D721Med (cell line): Measurements from ENCODE around the gene EMD.

Source experiments
- DNase-seq: peaks from one replicate; pipeline ENCODE4 v3.0.0; 2011; ENCODE audit warnings: low spot score; ENCODE audit not compliant: insufficient read length
- FAIRE-seq: peaks from 2 replicates; lab custom pipeline; 2011; peaks lifted over from hg19 to GRCh38; lab: Jason Lieb, UNC
- TF ChIP-seq, protein P1 (sequence below): IDR thresholded peaks from 2 replicates; pipeline ENCODE4 v1.5.1; 2012; ENCODE audit warnings: mild to moderate bottlenecking, control low read depth; ENCODE audit not compliant: insufficient read depth; ENCODE audit errors: missing control alignments

Gene EMD

DNA sequence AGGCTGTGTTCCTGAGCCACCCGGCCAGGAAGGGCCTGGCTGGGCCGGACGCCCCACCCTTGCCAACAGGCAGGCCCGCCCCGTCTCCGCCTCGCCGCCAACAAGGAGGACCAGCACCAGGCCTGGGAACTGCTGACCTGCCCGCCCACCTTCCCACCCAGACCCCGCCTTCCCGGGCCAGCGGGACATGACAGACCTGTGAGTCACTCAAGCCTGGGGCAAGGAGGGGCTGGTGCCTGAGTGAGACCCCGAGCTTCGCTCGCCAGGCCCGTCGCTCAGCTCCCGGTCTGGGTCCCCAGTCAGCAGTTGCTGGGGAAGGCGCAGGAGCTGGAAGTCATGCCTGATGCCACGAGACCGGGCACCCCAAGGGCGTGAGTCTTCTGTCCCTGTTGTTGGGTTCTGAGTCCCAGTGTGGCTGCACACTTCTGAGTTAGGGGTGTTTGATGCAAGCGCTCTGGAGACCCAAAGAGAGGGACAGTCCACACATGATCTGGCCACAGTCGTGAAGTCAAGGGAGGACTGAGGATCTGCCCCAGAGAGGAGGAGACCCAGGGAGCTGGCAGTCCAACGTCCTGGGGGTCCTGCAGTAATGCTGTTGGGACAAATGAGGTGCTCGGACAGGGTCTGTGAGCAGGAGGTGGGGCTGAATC lies 30.3 kb downstream of the EMD start, which contains the start of gene DNASE1L1:
TSS of gene DNASE1L1 (minus strand) at position 33 of the 650 bp plus-strand sequence. CDS start 3,686 bp downstream, outside the sequence.
- TF ChIP-seq, protein P1, sequence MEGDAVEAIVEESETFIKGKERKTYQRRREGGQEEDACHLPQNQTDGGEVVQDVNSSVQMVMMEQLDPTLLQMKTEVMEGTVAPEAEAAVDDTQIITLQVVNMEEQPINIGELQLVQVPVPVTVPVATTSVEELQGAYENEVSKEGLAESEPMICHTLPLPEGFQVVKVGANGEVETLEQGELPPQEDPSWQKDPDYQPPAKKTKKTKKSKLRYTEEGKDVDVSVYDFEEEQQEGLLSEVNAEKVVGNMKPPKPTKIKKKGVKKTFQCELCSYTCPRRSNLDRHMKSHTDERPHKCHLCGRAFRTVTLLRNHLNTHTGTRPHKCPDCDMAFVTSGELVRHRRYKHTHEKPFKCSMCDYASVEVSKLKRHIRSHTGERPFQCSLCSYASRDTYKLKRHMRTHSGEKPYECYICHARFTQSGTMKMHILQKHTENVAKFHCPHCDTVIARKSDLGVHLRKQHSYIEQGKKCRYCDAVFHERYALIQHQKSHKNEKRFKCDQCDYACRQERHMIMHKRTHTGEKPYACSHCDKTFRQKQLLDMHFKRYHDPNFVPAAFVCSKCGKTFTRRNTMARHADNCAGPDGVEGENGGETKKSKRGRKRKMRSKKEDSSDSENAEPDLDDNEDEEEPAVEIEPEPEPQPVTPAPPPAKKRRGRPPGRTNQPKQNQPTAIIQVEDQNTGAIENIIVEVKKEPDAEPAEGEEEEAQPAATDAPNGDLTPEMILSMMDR, result no peak
- DNase-seq, result no peak
- FAIRE-seq, result no peak

DNA sequence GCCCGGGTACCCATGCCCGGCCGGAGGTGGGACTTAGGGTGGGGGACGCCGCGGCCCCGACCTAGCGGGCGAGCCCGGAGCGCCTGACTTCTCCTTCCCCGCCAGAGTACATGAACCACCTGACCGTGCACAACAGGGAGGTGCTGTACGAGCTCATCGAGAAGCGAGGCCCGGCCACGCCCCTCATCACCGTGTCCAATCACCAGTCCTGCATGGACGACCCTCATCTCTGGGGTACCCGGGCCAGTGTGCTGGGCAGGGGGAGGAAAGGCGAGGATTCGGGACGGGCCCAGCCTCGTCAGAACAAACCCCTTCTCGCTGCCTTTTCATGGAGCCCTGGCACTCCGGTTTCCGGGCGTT lies 32.9 kb downstream of the EMD start:
- no peak for FAIRE-seq
- TF ChIP-seq, protein P1, result no peak
- peak; percentile 41 for DNase-seq

DNA sequence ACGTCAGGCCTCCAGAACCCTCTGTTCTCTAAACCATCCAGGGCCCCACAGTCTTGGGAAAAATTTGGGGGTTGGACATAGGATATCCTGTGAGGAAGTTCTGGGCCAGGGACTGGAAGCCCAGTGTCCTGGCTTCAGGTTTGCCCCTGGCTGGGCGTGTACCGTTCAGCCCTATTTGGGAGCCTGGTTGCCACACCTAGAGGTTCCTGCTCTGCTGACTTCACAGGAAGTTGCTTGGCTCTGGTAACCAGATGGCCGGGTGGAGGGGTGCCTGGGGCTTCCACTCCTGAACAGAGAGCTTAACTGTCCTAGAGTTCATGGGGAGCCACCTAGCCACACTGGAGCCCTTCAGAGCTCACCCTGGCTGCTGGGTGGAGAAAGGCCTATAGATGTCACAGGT lies 33.4 kb downstream of the EMD start:
- DNase-seq (no peak), FAIRE-seq (no peak)
- TF ChIP-seq, protein P1, result no peak

DNA sequence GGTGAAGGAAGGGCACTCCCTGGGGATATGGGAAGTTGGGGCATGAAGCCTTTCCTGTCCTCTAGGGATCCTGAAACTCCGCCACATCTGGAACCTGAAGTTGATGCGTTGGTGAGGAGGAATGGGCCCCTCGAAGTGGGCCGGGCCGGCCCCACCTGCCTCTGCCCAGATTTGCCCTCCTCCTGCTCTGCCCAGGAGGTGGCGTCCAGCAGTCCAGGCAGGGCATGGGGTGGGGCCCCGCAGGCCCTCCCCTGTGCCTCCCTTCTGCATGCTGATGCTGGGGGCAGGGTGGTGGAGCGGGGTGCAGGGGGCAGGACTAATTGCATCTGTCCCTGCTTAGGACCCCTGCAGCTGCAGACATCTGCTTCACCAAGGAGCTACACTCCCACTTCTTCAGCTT lies 34.0 kb downstream of the EMD start:
- FAIRE-seq, result no peak
- DNase-seq, result no peak
- TF ChIP-seq, protein P1, result no peak

DNA sequence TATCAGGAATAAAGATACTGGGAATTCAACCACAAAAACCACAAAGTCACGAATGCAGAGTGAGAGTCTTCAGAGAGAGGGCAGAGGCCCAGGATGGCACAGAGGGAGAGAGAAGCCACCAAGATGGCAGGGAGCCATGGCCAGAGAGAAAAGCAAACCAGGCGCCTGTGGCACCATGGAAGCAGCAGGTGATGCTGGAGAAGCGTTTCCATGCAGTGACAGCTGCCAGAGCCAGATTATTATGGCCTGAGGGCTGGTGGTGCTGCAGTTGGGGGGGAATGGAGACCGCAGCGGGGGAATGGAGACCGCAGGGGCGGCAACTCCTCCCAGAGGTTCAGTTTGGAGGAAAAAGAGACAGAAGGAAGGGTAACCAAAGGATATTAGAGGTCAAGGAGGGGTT lies 38.1 kb downstream of the EMD start:
- DNase-seq, result no peak
- FAIRE-seq, result no peak
- TF ChIP-seq, protein P1, result no peak

DNA sequence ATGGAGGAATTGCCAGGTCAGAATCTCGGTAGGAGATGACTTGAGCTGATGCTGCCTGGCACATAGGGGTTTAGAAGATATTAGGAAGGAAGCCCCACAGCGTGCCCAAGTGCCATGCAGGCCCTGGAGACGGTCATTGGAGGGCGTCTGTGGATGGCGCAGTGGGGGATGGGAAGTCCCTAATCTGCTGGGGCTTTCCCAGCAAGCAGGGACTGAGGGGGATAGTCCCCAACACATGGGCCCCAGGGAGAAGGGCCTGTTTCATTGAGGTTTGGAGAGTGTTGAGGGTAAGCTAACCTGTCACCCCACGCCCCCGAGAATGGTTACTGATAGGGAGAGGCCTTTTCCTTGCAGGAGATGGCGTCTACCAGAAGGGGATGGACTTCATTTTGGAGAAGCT lies 40.1 kb downstream of the EMD start:
- TF ChIP-seq, protein P1, result no peak
- DNase-seq, result no peak
- FAIRE-seq, result no peak

DNA sequence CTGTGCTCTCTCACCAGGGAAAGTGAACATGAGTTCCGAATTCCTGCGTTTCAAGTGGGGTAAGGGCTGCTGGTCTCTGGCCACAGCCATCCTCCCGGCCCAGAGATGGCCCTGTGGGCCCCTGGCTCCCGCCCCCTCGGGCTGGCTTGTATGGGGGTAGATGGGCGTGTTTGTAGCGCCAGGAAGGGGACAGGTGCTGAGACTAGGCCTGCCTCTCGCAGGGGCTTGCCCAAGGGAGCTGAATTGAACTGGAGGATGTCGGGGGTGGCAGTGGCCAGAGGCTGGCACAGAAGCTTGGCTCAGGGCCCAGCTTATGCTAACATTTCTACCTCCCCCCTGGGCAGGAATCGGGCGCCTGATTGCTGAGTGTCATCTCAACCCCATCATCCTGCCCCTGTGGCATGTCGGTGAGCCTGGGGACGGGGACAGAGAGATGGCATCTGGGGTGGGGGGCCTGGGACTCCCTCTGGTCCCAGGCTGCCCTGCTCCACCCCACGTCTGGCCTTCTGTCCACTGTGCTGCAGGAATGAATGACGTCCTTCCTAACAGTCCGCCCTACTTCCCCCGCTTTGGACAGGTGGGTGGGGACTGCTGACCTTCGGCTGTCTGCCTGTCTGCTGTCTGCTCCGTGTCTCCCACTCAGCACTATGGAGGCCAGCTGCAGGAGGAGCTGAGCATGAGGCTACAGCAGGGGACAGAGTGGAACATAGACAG lies 40.8 kb downstream of the EMD start:
- no peak for FAIRE-seq
- no peak for DNase-seq
- TF ChIP-seq, protein P1, result no peak
